Effector CD4-positive, alpha-beta T cell (primary cell): Measurements from ENCODE around the gene STK32B.

ENCODE experiments used
- DNase-seq: peaks from one replicate; pipeline ENCODE4 v3.0.0-alpha.2; 2020

STK32B gene

GRCh38 chr4:5072948-5073347 is 21.7 kb downstream of the STK32B start:
- DNase-seq, result no peak

GRCh38 chr4:5078009-5078408 is 26.7 kb downstream of the STK32B start:
- no peak for DNase-seq

- no peak for DNase-seq
Measured at GRCh38 chr4:5079581-5079980, 28.3 kb downstream of the STK32B start.

- no peak for DNase-seq
Measured at GRCh38 chr4:5081441-5081999, 30.2 kb downstream of the STK32B start.

- DNase-seq, result no peak
Measured at GRCh38 chr4:5082376-5082775, 31.1 kb downstream of the STK32B start.

GRCh38 chr4:5084911-5085475 is 33.7 kb downstream of the STK32B start:
- no peak for DNase-seq

GRCh38 chr4:5086535-5086934 is 35.3 kb downstream of the STK32B start:
- no peak for DNase-seq

- DNase-seq, result no peak
Measured at GRCh38 chr4:5096261-5096660, 45.0 kb downstream of the STK32B start.

- no peak for DNase-seq
Measured at GRCh38 chr4:5098176-5098575, 46.9 kb downstream of the STK32B start.

GRCh38 chr4:5100336-5100735 is 49.1 kb downstream of the STK32B start:
- DNase-seq, result no peak

- no peak for DNase-seq
Measured at GRCh38 chr4:5100986-5101385, 49.7 kb downstream of the STK32B start.

GRCh38 chr4:5101571-5101970 is 50.3 kb downstream of the STK32B start:
- DNase-seq, result no peak

- no peak for DNase-seq
Measured at GRCh38 chr4:5110901-5111300, 59.6 kb downstream of the STK32B start.

- no peak for DNase-seq
Measured at GRCh38 chr4:5112333-5113095, 61.2 kb downstream of the STK32B start.

- no peak for DNase-seq
Measured at GRCh38 chr4:5114950-5115349, 63.7 kb downstream of the STK32B start.

- no peak for DNase-seq
Measured at GRCh38 chr4:5118091-5118786, 67.0 kb downstream of the STK32B start.

GRCh38 chr4:5118994-5119835 is 67.9 kb downstream of the STK32B start:
- DNase-seq, result no peak

GRCh38 chr4:5120067-5120466 is 68.8 kb downstream of the STK32B start:
- no peak for DNase-seq

GRCh38 chr4:5120468-5120867 is 69.2 kb downstream of the STK32B start:
- DNase-seq, result no peak

- DNase-seq, result no peak
Measured at GRCh38 chr4:5122114-5122513, 70.8 kb downstream of the STK32B start.

- DNase-seq, result no peak
Measured at GRCh38 chr4:5124876-5125275, 73.6 kb downstream of the STK32B start.

- no peak for DNase-seq
Measured at GRCh38 chr4:5125321-5125720, 74.0 kb downstream of the STK32B start.

GRCh38 chr4:5126231-5126630 is 75.0 kb downstream of the STK32B start:
- no peak for DNase-seq
